ENCODE measurements around the gene TSPAN9.

- no peak for TF ChIP-seq POLR2AphosphoS5 (IDR thresholded peaks at IDR 0.05; ENCODE audit: low read depth, low read length)
- no peak for TF ChIP-seq CTCF (IDR thresholded peaks at IDR 0.05)
These were observed 138.9 kb downstream of the TSPAN9 start for GRCh38 chr12:3216097-3216496.
